GM19438 (cell line): Measurements from ENCODE around the gene TBX3.

Experiments
- ATAC-seq: cut with Tn5 transposase; IDR thresholded peaks from one replicate; pipeline ENCODE4 v1.9.1; 2021; ENCODE audit warnings: low read depth; ENCODE audit not compliant: unreplicated experiment

The TBX3 gene

GRCh38 chr12:114683709-114684097, 272 bp downstream of the TBX3 start:
- ATAC-seq: no peak

GRCh38 chr12:114682785-114683708, 928 bp downstream of the TBX3 start:
- no peak for ATAC-seq

GRCh38 chr12:114682106-114682784, 1.7 kb downstream of the TBX3 start:
- no peak for ATAC-seq

- no peak for ATAC-seq
Measured at GRCh38 chr12:114681116-114681871, 2.7 kb downstream of the TBX3 start.

- ATAC-seq: no peak
Measured at GRCh38 chr12:114680604-114681069, 3.3 kb downstream of the TBX3 start.

GRCh38 chr12:114679942-114680341, 4.0 kb downstream of the TBX3 start:
- ATAC-seq: no peak

- ATAC-seq: no peak
Measured at GRCh38 chr12:114679452-114679875, 4.5 kb downstream of the TBX3 start.

GRCh38 chr12:114678718-114679117, 5.3 kb downstream of the TBX3 start:
- no peak for ATAC-seq

- ATAC-seq: no peak
Measured at GRCh38 chr12:114678028-114678427, 5.9 kb downstream of the TBX3 start.

GRCh38 chr12:114676142-114676741, 7.7 kb downstream of the TBX3 start:
- no peak for ATAC-seq

GRCh38 chr12:114674251-114675047, 9.5 kb downstream of the TBX3 start:
- no peak for ATAC-seq

- ATAC-seq: no peak
Measured at GRCh38 chr12:114673901-114674250, 10.1 kb downstream of the TBX3 start.

GRCh38 chr12:114673169-114673833, 10.7 kb downstream of the TBX3 start:
- ATAC-seq: no peak

- ATAC-seq: no peak
Measured at GRCh38 chr12:114672817-114673168, 11.2 kb downstream of the TBX3 start.

GRCh38 chr12:114671443-114672411, 12.2 kb downstream of the TBX3 start:
- ATAC-seq: no peak

GRCh38 chr12:114671066-114671442, 12.9 kb downstream of the TBX3 start:
- no peak for ATAC-seq

GRCh38 chr12:114670291-114670980, 13.5 kb downstream of the TBX3 start:
- no peak for ATAC-seq
